Kidney epithelial cell (primary cell): ENCODE measurements around the gene LPGAT1. TPM values are rescaled to one million over a fixed set of nuclear protein-coding genes. Genes with fewer than 3 reads are reported as not detected.

Experiments
- DNase-seq: peaks from one replicate; pipeline ENCODE4 v3.0.0-alpha.2; 2010; ENCODE audit warnings: low read depth
- H3K27me3 ChIP-seq: 2 replicates; pipeline ENCODE4 v1.6.0; 2011; ENCODE audit warnings: low read length; ENCODE audit not compliant: control insufficient read depth, insufficient read depth
- H3K36me3 ChIP-seq: 2 replicates; pipeline ENCODE4 v1.5.1; 2011; ENCODE audit warnings: low read length; ENCODE audit not compliant: control insufficient read depth, insufficient read depth
- H3K4me3 ChIP-seq: 2 replicates; pipeline ENCODE4 v1.5.1; 2011; ENCODE audit warnings: low read depth, mild to moderate bottlenecking, control low read depth, low read length
- total RNA-seq: library from RNA; depleted of rRNA; stranded (reverse); fragments of >200 nt; gene quantifications from 2 replicates; pipeline ENCODE4 v1.2.3, GENCODE V29; 2015
- TF ChIP-seq, protein P1 (sequence below): IDR thresholded peaks from 2 replicates; pipeline ENCODE4 v1.5.1; 2011; ENCODE audit warnings: mild to moderate bottlenecking, moderate library complexity, low read length, control low read depth, inconsistent platforms; ENCODE audit not compliant: insufficient read depth, poor library complexity, severe bottlenecking

LPGAT1 gene
- total RNA-seq, 1 donor from 2014 or later, result 51.9 TPM

DNA sequence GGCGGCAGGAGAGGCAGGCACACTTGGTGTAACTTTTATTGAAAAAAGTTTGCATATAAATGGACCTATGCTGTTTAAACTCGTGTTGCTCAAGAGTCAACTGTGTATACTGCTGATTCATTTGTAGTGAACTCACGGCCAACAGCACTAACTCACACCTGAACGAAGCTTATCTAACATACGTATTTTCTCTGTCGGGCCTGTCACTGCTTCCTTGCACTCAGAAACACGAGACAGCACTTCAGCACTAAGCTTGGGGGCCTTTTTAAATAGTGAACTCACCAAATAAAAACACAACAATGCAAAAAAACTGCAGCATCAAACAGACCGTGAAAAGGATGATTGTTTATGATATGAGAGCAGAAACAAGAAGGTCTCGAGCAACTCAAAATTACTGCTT is 96.2 kb downstream of the LPGAT1 start:
- Histone ChIP-seq H3K27me3 (no peaks in the 10 kb centered on the region), H3K36me3 (no peaks in the 10 kb centered on the region), H3K4me3 (no peak overlapping the region)
- DNase-seq, result no peak
- TF ChIP-seq, protein P1, sequence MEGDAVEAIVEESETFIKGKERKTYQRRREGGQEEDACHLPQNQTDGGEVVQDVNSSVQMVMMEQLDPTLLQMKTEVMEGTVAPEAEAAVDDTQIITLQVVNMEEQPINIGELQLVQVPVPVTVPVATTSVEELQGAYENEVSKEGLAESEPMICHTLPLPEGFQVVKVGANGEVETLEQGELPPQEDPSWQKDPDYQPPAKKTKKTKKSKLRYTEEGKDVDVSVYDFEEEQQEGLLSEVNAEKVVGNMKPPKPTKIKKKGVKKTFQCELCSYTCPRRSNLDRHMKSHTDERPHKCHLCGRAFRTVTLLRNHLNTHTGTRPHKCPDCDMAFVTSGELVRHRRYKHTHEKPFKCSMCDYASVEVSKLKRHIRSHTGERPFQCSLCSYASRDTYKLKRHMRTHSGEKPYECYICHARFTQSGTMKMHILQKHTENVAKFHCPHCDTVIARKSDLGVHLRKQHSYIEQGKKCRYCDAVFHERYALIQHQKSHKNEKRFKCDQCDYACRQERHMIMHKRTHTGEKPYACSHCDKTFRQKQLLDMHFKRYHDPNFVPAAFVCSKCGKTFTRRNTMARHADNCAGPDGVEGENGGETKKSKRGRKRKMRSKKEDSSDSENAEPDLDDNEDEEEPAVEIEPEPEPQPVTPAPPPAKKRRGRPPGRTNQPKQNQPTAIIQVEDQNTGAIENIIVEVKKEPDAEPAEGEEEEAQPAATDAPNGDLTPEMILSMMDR, result no peak

DNA sequence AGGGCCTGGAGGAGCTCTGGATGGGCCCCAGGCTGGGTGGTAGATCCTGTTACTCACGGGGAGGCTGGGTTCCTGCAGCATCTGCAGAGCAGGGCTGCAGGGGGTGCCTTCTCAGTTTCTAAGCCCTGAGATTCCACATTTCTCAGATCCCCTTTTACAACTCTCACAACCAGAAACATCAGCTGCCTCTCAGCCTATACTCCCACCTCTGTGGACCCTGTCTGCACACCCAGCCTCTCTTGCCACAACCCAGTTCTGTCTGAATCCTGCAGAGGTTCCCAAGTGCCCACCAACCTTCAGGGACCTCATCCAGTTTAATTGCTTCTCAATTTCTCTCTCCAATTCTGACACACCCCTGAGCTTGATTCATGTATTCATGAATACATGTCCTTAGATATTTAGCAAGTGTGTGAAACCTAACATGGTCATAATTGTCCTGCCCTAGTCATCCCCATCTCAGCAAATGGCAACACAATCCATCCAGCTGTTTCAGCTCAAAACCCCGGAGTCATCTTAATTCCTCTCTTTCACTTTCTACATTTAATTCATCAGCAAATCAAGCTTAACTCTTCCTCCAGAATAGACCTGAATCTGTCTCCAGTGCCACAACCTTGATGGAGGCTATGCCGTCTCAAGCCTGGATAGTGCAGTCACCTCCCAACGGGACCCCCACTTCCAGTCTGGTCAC is 98.1 kb downstream of the LPGAT1 start:
- no peak for DNase-seq
- TF ChIP-seq, protein P1, result no peak
- no peaks in the 10 kb centered on the region for H3K27me3 ChIP-seq
- no peaks in the 10 kb centered on the region for H3K36me3 ChIP-seq
- no peak overlapping the region for H3K4me3 ChIP-seq

DNA sequence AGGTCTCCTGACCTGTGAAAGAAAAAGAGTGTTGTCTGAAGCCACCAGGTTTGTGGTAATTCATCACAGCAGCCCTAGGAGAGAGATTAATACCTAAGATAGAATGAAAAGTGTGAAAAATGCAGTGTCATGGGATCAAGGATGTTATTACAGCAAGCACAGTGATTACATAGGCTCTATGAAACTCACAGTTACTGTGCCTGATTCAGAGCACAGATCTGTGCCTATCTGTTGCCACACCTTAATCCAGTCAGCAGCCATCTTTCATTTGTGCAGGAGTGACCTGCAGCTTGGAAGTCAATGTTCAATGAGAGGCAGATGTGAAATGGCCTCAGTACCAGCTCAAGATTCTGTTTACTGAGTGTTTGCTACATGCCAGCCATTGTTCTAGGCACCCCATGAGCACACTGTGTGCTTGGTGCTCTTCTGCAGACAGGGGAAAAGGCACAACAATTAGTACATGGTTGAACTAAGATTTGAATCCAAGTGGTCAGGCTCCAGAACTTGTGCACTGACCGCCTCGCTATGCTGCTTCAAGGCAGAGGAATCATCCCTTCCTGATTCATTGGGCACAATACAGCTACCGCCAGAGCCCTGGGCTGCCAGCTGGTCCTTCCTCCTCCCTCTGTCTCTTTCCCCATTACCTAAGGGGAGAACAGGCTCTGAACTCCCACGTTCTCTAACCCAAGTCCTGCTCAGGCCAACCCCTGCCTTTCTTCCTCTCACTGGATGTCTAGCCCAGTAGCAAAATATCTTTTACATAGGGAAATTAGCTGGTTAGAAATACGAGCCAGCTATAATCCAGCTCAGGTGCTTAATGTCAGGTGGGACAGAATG is 98.9 kb downstream of the LPGAT1 start:
- no peaks in the 10 kb centered on the region for H3K27me3 ChIP-seq
- TF ChIP-seq, protein P1, result no peak
- H3K4me3 ChIP-seq, result no peak overlapping the region
- DNase-seq, result no peak
- no peaks in the 10 kb centered on the region for H3K36me3 ChIP-seq

DNA sequence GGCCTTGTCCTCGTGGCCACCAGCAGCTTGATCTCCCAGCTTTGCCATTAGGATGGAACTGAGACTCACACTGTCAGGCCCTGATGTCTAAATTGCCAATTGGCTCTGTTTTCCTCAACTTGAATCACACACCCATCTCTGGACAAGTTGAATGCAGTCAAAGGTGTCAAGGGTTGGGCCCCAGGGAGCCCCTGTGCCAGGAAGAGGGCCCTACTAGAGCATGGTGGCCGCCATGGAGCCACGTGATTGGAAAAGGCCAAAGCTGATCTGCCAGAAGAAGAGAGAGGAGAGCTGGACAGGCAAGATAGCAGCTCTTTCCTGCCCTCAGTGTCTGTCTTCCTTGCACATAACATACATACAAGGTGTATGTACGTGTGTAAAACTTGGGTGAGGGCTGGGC is 100.2 kb downstream of the LPGAT1 start:
- H3K4me3 ChIP-seq, result no peak overlapping the region
- no peaks in the 10 kb centered on the region for H3K27me3 ChIP-seq
- TF ChIP-seq, protein P1, result no peak
- DNase-seq, result no peak
- no peaks in the 10 kb centered on the region for H3K36me3 ChIP-seq

DNA sequence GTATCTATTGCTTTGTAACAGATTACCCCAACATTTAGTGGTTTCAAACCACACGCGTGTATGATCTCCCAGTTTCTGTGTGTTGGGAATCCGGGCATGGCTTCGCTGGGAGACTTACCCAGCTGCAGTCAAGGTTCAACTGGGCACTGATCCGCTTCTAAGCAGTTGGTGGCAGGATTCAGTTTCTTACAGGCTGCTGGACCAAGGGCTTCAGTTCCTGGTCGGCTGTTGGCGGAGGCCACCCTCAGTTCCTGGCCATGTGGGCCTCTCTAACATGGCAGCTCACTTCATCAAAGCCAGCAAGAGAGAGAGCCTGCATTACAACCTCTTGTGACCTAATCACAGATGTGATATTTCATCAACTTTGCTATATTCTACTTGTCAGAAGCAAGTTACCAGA is 101.3 kb downstream of the LPGAT1 start:
- no peak for DNase-seq
- H3K4me3 ChIP-seq, result no peak overlapping the region
- no peaks in the 10 kb centered on the region for H3K27me3 ChIP-seq
- TF ChIP-seq, protein P1, result no peak
- no peaks in the 10 kb centered on the region for H3K36me3 ChIP-seq
